Activated CD4-positive, alpha-beta memory T cell treated with anti-CD3 and anti-CD28 coated beads, Interleukin-2, amount 10 ng/mL, durations not matched to agents 7 days and 5 days (primary cell): ENCODE data around the gene TMEM50A. TPM values are rescaled to one million over a fixed set of nuclear protein-coding genes. Genes with fewer than 3 reads are reported as not detected.
"Not testable (repeated sequence)": the region's sequence is repeated elsewhere in the genome, so short reads cannot be mapped to it uniquely, and the experiment has no call there.

Experiments
- CTCF ChIA-PET: fragments of 350-600 bp; sonication (Branson Sonifier 250); formaldehyde crosslinking; loops from one replicate; lab custom pipeline; 2021; ENCODE audit warnings: antibody characterized with exemption, inconsistent platforms; lab: Charles Lee
- POLR2A ChIA-PET: fragments of 350-600 bp; sonication (Branson Sonifier 250); formaldehyde crosslinking; loops from one replicate; lab custom pipeline; 2021; ENCODE audit warnings: antibody characterized with exemption; lab: Charles Lee
- DNase-seq: peaks from one replicate; pipeline ENCODE4 v3.0.0-alpha.2; 2020
- H3K27ac Mint-ChIP-seq: one replicate; pipeline ENCODE4 v1.8.0; 2021; ENCODE audit warnings: mild to moderate bottlenecking, mixed read lengths
- H3K27me3 Mint-ChIP-seq: one replicate; pipeline ENCODE4 v1.8.0; 2021; ENCODE audit warnings: mixed read lengths
- H3K36me3 Mint-ChIP-seq: one replicate; pipeline ENCODE4 v1.8.0; 2021; ENCODE audit warnings: low read depth, mixed read lengths
- H3K4me1 Mint-ChIP-seq: one replicate; pipeline ENCODE4 v1.8.0; 2021; ENCODE audit warnings: mixed read lengths
- H3K4me3 Mint-ChIP-seq: one replicate; pipeline ENCODE4 v1.8.0; 2021; ENCODE audit warnings: mild to moderate bottlenecking, mixed read lengths
- H3K9me3 Mint-ChIP-seq: one replicate; pipeline ENCODE4 v1.8.0; 2021; ENCODE audit warnings: mixed read lengths
- total RNA-seq, 2 experiments: library from RNA; stranded (reverse); gene quantifications; one replicate each; pipeline ENCODE4 v1.2.3, GENCODE V29; 2021

TMEM50A gene
- total RNA-seq, 2 experiments from 2014 or later, result 182 to 183 TPM

GRCh38 chr1:25343872-25344271 is 5.7 kb downstream of the TMEM50A start:
- ChIA-PET CTCF (interaction anchor here (1.2 kb wide), 1 partner anchor 104 kb away, joined by 4 read pairs; no protein-coding TSS in a partner anchor), POLR2A (interaction anchor here (3.8 kb wide), 1 partner anchor 10 kb away, joined by 11 read pairs; no protein-coding TSS in a partner anchor)
- Mint-ChIP-seq H3K36me3 (peaks cover 57% of the 10 kb centered on the region), H3K27me3 (no peaks in the 10 kb centered on the region), H3K27ac (no peak overlapping the region), H3K4me1 (peaks cover 42% of the 10 kb centered on the region), H3K4me3 (no peak overlapping the region), H3K9me3 (no peaks in the 10 kb centered on the region)
- no peak for DNase-seq

DNA sequence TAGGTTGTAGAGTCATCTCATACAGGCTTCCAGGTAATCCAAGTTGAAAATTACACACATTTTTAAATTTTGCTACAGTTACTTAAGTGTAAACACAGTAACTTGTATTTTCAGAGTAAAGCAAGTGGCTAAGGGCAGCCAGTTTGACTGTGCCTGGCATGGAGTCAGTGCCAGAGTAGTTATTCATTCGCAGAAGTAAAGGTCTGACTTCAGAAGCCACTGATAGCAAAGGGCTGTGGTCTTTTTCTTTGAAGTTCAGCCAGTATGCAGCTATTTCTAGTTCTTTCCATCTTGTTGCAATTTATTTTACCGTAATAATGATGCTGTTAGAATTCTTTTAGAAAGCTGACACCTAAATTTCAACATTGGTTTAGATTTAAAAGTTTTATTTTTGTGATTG is 9.4 kb downstream of the TMEM50A start:
- ChIA-PET CTCF (no interaction called here), POLR2A (interaction anchor here (1.0 kb wide), 1 partner anchor 100 kb away, joined by 3 read pairs; the partner anchor contains the start of gene RSRP1)
- peaks cover 16% of the 10 kb centered on the region for H3K4me1 Mint-ChIP-seq
- H3K4me3 Mint-ChIP-seq, result no peak overlapping the region
- no peak for DNase-seq
- no peaks in the 10 kb centered on the region for H3K27me3 Mint-ChIP-seq
- no peaks in the 10 kb centered on the region for H3K9me3 Mint-ChIP-seq
- H3K36me3 Mint-ChIP-seq, result peaks cover 59% of the 10 kb centered on the region
- no peak overlapping the region for H3K27ac Mint-ChIP-seq

- ChIA-PET CTCF (no interaction called here), POLR2A (interaction anchor here (1.8 kb wide), 1 partner anchor 11 kb away, joined by 5 read pairs; no protein-coding TSS in a partner anchor)
- Mint-ChIP-seq H3K27ac (no peak overlapping the region), H3K4me1 (peaks cover 21% of the 10 kb centered on the region), H3K27me3 (no peaks in the 10 kb centered on the region), H3K9me3 (no peaks in the 10 kb centered on the region), H3K4me3 (no peak overlapping the region), H3K36me3 (peaks cover 54% of the 10 kb centered on the region)
- no peak for DNase-seq
Measured at GRCh38 chr1:25349606-25350005, 11.5 kb downstream of the TMEM50A start.

- ChIA-PET POLR2A (interaction anchor here (0.9 to 2.3 kb wide), 2 partner anchors 13 to 17 kb away, joined by 3 to 8 read pairs; no protein-coding TSS in a partner anchor), CTCF (no interaction called here)
- Mint-ChIP-seq H3K4me1 (peaks cover 48% of the 10 kb centered on the region), H3K27ac (peak overlapping the region; percentile 86), H3K27me3 (no peaks in the 10 kb centered on the region), H3K9me3 (no peaks in the 10 kb centered on the region), H3K4me3 (peak overlapping the region; percentile 18), H3K36me3 (peaks cover 68% of the 10 kb centered on the region)
- no peak for DNase-seq
Measured at GRCh38 chr1:25355841-25356395, 17.8 kb downstream of the TMEM50A start.

DNA sequence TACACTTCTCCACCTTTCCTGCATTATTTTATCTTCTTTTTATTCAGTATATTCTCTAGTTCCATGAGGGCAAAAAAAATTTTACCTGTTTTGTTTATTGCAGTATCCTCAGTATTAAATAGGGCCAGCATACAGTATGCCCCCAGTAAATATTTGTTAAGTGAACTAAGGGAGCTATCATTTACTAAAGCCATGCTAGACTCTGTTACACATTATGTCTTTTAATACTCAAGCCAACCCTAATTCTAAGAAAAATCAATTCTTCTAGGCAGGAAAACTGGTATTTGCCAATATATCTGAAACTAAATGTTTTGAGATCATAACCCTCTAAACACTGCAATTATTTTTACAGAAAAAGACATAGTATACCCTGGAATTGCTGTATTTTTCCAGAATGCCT is 18.3 kb downstream of the TMEM50A start:
- H3K27me3 Mint-ChIP-seq, result no peaks in the 10 kb centered on the region
- H3K36me3 Mint-ChIP-seq, result peaks cover 73% of the 10 kb centered on the region
- DNase-seq, result no peak
- peaks cover 53% of the 10 kb centered on the region for H3K4me1 Mint-ChIP-seq
- ChIA-PET POLR2A (interaction anchor here (0.9 to 2.3 kb wide), 3 partner anchors 14 to 124 kb away, joined by 3 to 8 read pairs (median 6); partner anchors contain the start of gene SYF2), CTCF (no interaction called here)
- peak overlapping the region; percentile 86 for H3K27ac Mint-ChIP-seq
- H3K4me3 Mint-ChIP-seq, result no peak overlapping the region
- no peaks in the 10 kb centered on the region for H3K9me3 Mint-ChIP-seq

GRCh38 chr1:25356848-25357247 is 18.7 kb downstream of the TMEM50A start:
- peaks cover 73% of the 10 kb centered on the region for H3K36me3 Mint-ChIP-seq
- no peaks in the 10 kb centered on the region for H3K9me3 Mint-ChIP-seq
- POLR2A ChIA-PET, result interaction anchor here (0.9 to 2.3 kb wide), 3 partner anchors 14 to 125 kb away, joined by 3 to 8 read pairs (median 6); partner anchors contain the start of gene SYF2
- peak overlapping the region; percentile 18 for H3K4me3 Mint-ChIP-seq
- H3K27ac Mint-ChIP-seq, result peak overlapping the region; percentile 86
- CTCF ChIA-PET, result no interaction called here
- no peak for DNase-seq
- H3K27me3 Mint-ChIP-seq, result no peaks in the 10 kb centered on the region
- peaks cover 57% of the 10 kb centered on the region for H3K4me1 Mint-ChIP-seq

GRCh38 chr1:25360596-25361581 is 22.8 kb downstream of the TMEM50A start:
- no peak overlapping the region for H3K27ac Mint-ChIP-seq
- no peak for DNase-seq
- H3K27me3 Mint-ChIP-seq, result no peaks in the 10 kb centered on the region
- ChIA-PET POLR2A (no interaction called here), CTCF (no interaction called here)
- H3K36me3 Mint-ChIP-seq, result peaks cover 49% of the 10 kb centered on the region
- H3K9me3 Mint-ChIP-seq, result no peaks in the 10 kb centered on the region
- H3K4me1 Mint-ChIP-seq, result peaks cover 42% of the 10 kb centered on the region
- H3K4me3 Mint-ChIP-seq, result no peak overlapping the region

- no peaks in the 10 kb centered on the region for H3K27me3 Mint-ChIP-seq
- peaks cover 43% of the 10 kb centered on the region for H3K36me3 Mint-ChIP-seq
- no peaks in the 10 kb centered on the region for H3K9me3 Mint-ChIP-seq
- POLR2A ChIA-PET, result no interaction called here
- H3K27ac Mint-ChIP-seq, result peak overlapping the region; percentile 18
- no peak for DNase-seq
- peaks cover 32% of the 10 kb centered on the region for H3K4me1 Mint-ChIP-seq
- CTCF ChIA-PET, result no interaction called here
- no peak overlapping the region for H3K4me3 Mint-ChIP-seq
Measured at GRCh38 chr1:25361901-25362300, 23.8 kb downstream of the TMEM50A start.

GRCh38 chr1:25362634-25363559 is 24.8 kb downstream of the TMEM50A start:
- POLR2A ChIA-PET, H3K27ac Mint-ChIP-seq: not testable (repeated sequence)

DNA sequence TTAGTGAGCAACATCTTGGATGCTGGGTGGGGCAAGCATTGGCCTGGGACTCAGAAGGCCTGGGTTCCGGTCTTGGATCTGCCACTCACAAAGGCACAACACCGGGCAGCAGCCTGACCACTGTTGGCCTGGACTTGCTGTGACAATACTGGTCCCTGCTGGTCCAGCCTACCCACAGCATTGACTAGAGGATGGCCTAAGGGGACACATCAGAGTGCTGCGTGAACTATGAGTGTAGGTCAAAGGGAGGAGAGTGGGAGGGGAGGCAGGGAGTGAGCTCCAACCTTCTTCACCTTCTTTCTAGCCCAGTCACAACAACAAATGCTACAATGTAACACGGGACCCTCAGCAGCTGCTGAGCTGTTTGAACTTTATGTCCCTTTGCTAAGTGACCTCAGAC is 31.1 kb downstream of the TMEM50A start:
- Mint-ChIP-seq H3K9me3 (no peaks in the 10 kb centered on the region), H3K27me3 (no peaks in the 10 kb centered on the region), H3K27ac (no peak overlapping the region), H3K36me3 (no peaks in the 10 kb centered on the region), H3K4me1 (no peaks in the 10 kb centered on the region), H3K4me3 (no peak overlapping the region)
- POLR2A ChIA-PET, result interaction anchor here (1.2 kb wide), 1 partner anchor 122 kb away, joined by 4 read pairs; the partner anchor contains the start of gene RSRP1
- CTCF ChIA-PET, result no interaction called here
- no peak for DNase-seq

More at GRCh38 chr1:25362634-25363559, 24.8 kb downstream of the TMEM50A start:
- CTCF ChIA-PET, H3K4me3 Mint-ChIP-seq, DNase-seq, H3K27me3 Mint-ChIP-seq, H3K9me3 Mint-ChIP-seq: not testable (repeated sequence)
- H3K36me3 Mint-ChIP-seq, result peaks cover 35% of the 10 kb centered on the region
- H3K4me1 Mint-ChIP-seq, result peaks cover 23% of the 10 kb centered on the region

DNA sequence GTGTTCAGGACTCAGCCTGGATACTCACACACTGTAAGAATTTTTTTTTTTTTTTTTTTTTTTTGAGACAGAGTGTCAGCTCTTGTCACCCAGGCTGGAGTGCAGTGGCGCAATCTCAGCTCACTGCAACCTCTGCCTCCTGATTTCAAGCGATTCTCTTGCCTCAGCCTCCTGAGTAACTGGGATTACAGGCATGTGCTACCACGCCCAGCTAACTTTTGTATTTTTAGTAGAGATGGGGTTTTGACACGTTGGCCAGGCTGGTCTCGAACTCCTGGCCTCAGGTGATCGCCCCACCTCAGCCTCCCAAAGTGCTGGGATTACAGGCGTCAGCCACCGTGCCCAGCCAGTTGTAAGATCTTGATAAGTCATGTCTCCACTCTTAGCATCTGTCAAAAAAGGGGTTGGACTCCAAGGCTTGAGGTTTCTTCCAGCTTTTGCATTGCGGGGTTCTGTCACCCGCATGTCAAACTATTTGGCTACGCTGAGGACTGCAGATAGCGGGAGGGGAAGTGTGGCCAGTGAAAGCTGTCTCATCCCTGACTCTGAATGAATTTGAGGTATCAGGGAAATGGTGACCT is 31.6 kb downstream of the TMEM50A start:
- H3K27ac Mint-ChIP-seq, H3K4me1 Mint-ChIP-seq, H3K9me3 Mint-ChIP-seq, H3K27me3 Mint-ChIP-seq, H3K36me3 Mint-ChIP-seq, CTCF ChIA-PET, H3K4me3 Mint-ChIP-seq, DNase-seq: not testable (repeated sequence)
- POLR2A ChIA-PET, result interaction anchor here (1.2 kb wide), 1 partner anchor 122 kb away, joined by 4 read pairs; the partner anchor contains the start of gene RSRP1

- H3K27me3 Mint-ChIP-seq, H3K4me1 Mint-ChIP-seq, H3K4me3 Mint-ChIP-seq, CTCF ChIA-PET, H3K36me3 Mint-ChIP-seq, H3K9me3 Mint-ChIP-seq, POLR2A ChIA-PET, H3K27ac Mint-ChIP-seq, DNase-seq: not testable (repeated sequence)
Measured at GRCh38 chr1:25371757-25372156, 33.6 kb downstream of the TMEM50A start.
